ENCODE data around the gene CSNK2A1. TPM values are rescaled to one million over a fixed set of nuclear protein-coding genes. Genes with fewer than 3 reads are reported as not detected.

The CSNK2A1 gene
- total and polyA plus RNA-seq, 2 experiments from 2014 or later, result 85.1 to 244 TPM

- TF ChIP-seq ETS1 (IDR thresholded peaks at IDR 0.05) (no peak), POLR2AphosphoS5 (IDR thresholded peaks at IDR 0.05; ENCODE audit: low read depth) (no peak), JUNB (IDR thresholded peaks at IDR 0.05; ENCODE audit: unreplicated experiment) (no peak)
Observed at GRCh38 chr20:521860-522259, 21.7 kb downstream of the CSNK2A1 start (continued).

GRCh38 chr20:519999-520398 lies 23.6 kb downstream of the CSNK2A1 start:
- Mint-ChIP-seq H3K27me3 (ENCODE audit: insufficient read depth, low read depth, poor library complexity) (peaks cover 2% of the 10 kb centered on the region), H3K4me1 (peaks cover 20% of the 10 kb centered on the region), H3K27ac (no peak overlapping the region), H3K36me3 (ENCODE audit: low read depth) (peaks cover 53% of the 10 kb centered on the region), H3K4me3 (no peak overlapping the region), H3K9me3 (no peaks in the 10 kb centered on the region; the same call in 2 of the 3 replicates)
- Histone ChIP-seq H3K9me2 (ENCODE audit: insufficient read depth) (no peaks in the 10 kb centered on the region), H4K20me1 (replicated peaks; ENCODE audit: insufficient read depth) (peaks cover 87% of the 10 kb centered on the region), H3K4me1 (ENCODE audit: insufficient read depth) (peaks cover 3% of the 10 kb centered on the region; the same call in 1 of the 2 replicates), H3F3A (replicated peaks; ENCODE audit: low read depth) (no peaks in the 10 kb centered on the region), H3K4me2 (no peak overlapping the region), H3K4me3 (no peak overlapping the region), H3K79me2 (replicated peaks; ENCODE audit: insufficient read depth) (peaks cover 100% of the 10 kb centered on the region), H3K27me3 (ENCODE audit: insufficient read depth) (no peaks in the 10 kb centered on the region), H3K27ac (ENCODE audit: low read depth) (no peak overlapping the region), H2AFZ (no peak overlapping the region), H3K36me3 (ENCODE audit: insufficient read depth) (peaks cover 5% of the 10 kb centered on the region; the same call in 1 of the 2 replicates)
- DNase-seq (ENCODE audit: low spot score) (no peak), ATAC-seq (no peak)
- TF ChIP-seq STAT1 (IDR thresholded peaks at IDR 0.05; ENCODE audit: unreplicated experiment) (no peak), ETS1 (IDR thresholded peaks at IDR 0.05) (no peak), JUNB (IDR thresholded peaks at IDR 0.05; ENCODE audit: unreplicated experiment) (no peak), POLR2AphosphoS5 (IDR thresholded peaks at IDR 0.05; ENCODE audit: low read depth) (no peak), ZNF114 (CRISPR knock-in tag; IDR thresholded peaks at IDR 0.05) (no peak), NANOG (IDR thresholded peaks at IDR 0.05; ENCODE audit: borderline replicate concordance) (no peak), ZNF462 (CRISPR knock-in tag; IDR thresholded peaks at IDR 0.05) (no peak), CREB1 (CRISPR knock-in tag; IDR thresholded peaks at IDR 0.05; ENCODE audit: low read depth) (no peak), EZH2phosphoT487 (IDR thresholded peaks at IDR 0.05; ENCODE audit: unreplicated experiment) (no peak), CTCF (conservative IDR thresholded peaks at IDR 0.05; ENCODE audit: low read depth in 2 of 2) (no peak), ZNF331 (CRISPR knock-in tag; IDR thresholded peaks at IDR 0.05; ENCODE audit: low read depth) (no peak), EZH2 (IDR thresholded peaks at IDR 0.05; ENCODE audit: low read depth, unreplicated experiment) (no peak)
